Stimulated activated CD4-positive, alpha-beta T cell treated with anti-CD3 and anti-CD28 coated beads, Interleukin-2, amount 100 ng/mL, for 48 hours (primary cell): Measurements from ENCODE around the gene NNT.
"Not testable (repeated sequence)": the region's sequence is repeated elsewhere in the genome, so short reads cannot be mapped to it uniquely, and the experiment has no call there.

Experiments used
- DNase-seq, 2 donors: peaks; one replicate each; pipeline ENCODE4 v3.0.0-alpha.2; 2020

The NNT gene

DNA sequence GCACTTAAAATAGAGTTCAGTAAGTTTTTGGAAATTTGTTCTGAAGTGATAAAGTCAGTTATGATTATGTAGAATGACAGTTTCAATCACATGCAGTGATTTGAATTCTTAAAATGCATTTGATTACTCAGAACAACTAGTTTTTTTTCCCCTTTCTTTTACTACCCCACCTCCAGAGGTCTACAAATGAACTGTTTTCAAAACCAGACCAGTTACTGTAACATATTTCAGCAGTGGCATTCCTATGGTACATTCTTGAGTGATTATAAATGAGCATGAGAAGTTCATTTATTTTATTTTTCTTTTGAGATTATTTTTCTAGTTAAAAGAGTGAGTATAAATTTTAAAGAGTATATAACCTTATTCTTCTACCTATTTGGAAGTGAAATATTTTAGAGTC is 71.6 kb downstream of the NNT start:
- DNase-seq, result no peak

- no peak for DNase-seq
Observed at GRCh38 chr5:43675357-43675756, 72.4 kb downstream of the NNT start.

- no peak for DNase-seq
Observed at GRCh38 chr5:43676083-43676840, 73.3 kb downstream of the NNT start.

DNA sequence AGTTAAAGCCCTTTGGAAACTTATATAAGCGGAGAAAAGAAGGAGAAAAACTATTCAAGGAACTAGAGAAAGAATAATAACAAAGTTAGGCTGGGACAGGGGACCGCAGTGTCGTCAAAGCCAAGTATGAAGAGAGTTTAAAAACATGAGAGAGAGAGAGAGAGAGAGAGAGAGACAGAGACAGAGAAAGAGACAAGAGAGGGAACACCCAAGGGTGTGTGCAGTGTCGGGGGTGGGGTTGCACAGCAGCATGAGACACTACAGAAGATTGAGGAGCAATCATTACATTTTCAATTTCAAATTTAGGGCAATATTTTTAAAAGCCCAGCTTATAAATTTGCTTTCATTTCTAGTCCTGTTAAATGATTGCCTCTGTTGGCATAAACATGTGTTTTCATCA is 74.3 kb downstream of the NNT start:
- no peak for DNase-seq

DNA sequence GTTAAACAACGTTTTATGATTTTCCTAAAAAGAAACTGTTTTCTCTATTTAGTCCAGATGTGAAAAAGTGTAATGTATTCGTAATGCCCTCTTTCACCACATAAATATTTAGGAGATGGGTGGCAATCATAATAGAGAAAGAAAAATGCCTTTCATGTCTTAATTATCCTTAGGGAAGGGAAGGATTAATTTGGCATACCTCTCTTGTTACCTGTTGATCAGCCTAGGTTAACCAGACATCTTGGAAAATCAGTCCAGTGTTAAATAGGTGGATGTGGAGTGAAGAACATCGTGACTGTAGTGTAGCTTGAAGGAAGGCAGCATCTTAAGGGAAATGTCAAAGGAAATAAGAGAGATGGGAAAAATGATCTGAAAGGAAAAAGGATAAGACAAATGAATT is 76.2 kb downstream of the NNT start:
- no peak for DNase-seq

DNA sequence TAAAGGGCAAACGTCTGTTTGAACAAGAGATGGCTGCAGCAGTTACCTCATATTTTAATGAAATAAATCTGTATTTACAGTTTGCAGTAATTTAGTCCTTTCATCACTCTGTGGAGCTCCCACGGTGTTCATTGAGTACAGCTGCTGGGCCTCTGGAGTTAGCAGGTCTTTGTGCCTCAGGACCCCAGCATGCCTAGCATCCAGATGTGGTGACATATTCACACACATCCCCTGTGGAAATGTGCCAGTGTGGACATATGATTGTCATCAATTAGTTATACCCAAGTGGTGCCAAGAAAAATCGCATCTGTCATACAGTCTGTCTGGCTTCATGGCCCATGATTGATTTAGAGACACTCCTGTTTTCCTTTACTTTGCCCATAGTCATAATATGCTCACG is 77.3 kb downstream of the NNT start:
- no peak for DNase-seq

DNA sequence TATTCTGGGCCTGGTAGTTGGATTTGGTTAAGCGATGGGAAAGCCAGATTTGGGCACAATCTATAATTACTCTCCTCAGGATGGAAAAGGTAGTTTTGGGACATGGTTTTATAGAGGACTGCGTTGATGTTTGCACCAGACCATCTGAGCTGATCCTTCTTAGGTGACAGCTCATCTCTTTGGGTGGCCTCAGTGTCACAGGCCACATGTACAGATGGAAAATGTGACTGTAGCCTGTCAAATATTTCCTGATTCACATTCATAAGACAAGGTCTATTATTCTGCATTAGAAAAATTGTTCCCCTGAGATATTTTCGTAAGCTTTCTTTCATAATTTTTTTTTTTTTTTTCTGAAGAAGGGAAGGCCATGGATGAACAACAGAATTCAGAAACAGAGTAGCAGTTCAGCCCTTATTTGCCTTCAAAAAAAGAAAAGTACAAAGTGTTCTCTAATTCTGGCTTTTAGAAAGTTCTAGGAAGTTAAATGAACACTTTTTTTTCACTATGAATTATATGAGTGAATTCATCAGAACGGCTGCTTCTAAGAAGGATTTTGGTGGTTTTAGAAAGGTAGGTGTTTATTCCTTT is 81.0 kb downstream of the NNT start:
- no peak for DNase-seq

DNA sequence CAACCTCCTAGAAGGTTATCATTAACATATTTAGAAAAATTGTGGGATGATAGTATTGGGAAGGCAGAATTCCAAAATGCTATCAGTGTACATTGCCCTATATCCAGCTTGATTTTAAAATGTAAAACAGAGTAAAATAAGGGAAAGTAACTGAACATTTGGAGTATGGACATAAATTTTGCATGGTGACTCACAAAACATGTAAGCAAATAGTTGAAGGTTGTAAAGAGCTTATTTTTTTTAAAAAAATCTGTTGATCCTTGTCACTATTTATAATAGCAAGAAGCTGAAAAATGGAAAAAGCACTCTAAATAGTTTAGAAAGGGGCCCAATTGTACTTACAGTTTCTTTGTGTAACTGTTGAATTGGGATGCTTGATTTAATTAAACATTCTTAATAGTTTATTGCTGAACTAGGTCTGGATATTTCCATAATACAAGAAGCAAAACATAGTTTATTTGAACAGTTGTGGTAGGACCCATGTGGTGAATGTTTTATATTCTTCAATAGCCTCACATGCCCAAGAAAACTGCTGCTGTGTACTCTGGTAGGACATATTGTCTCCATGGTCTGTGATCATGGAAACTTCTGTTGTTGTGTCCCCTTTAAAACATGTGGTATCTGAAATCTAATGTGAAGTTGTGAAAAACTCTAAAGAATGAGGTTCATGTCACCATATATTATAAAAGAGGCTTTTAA is 82.4 kb downstream of the NNT start:
- no peak for DNase-seq

DNA sequence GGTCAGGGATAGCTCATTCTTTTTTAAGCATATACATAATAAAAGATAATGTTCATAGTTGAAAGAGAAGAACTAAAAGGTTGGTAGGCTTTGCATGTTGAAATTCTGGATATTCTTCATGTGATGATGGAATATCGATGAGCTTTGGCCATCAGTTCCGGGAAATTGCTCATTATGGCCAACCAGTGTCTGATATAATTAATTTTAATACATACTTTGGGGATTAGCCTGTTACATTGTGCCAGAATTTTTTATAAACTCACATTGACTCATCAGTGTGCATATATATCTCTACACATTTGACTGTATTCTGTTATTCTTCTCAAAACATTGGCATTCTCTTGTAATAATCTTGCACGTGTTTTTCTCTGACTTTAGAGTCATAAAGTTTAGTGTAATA is 84.3 kb downstream of the NNT start:
- DNase-seq, result no peak

DNA sequence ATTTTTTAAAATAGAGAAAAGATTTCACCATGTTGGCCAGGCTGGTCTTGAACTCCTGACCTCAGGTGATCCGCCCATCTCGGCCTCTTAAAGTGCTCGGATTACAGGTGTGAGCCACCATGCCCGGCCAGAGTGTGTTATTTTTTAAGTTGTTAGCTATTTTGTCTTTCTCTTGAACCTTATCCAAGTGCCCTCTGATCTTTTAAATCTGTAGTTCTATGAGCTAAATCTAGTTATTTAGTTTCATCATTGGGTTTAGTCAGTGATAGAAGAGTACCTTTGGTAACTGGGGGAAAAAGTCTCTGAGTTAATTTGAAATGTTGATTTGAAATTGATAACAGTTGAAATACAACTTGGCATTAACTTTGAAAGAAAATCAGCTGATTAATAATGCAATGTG is 88.3 kb downstream of the NNT start:
- no peak for DNase-seq

GRCh38 chr5:43691893-43692292 is 88.9 kb downstream of the NNT start:
- DNase-seq, result no peak

DNA sequence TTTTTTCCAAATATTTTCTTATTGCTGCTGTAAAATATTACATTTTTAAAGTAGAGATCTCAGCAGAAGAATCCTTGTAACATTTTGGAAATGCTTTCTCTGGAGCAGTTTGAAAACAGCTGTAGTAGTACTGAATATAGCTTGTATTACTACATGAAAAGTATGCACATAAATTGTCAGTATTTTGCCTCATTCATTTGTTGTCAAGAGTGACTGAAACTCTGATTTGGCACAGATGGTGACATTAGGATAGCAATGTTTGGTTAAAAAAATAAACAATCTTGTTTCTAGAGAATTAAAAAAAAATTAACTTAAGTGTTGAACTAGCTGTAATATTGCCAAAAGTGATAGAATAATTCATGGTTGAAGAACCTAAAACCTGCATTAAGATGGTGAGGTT is 90.4 kb downstream of the NNT start:
- no peak for DNase-seq

DNA sequence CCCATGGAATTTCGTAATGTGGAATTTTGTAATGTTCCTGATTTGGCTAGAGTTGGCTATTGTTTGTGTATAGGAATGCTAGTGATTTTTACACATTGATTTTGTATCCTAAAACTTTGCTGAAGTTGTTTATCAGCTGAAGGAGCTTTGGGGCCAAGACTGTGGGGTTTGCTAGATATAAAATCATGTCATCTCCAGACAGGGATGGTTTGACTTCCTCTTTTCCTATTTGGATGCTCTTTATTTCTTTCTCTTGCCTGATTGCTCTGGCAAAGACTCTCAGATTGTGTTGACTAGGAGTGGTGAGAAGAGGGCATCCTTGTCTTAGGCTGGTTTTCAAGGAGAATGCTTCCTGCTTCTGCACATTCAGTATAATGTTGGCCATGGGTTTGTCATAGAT is 91.0 kb downstream of the NNT start:
- no peak for DNase-seq

GRCh38 chr5:43696444-43696843 is 93.5 kb downstream of the NNT start:
- not testable (repeated sequence) for DNase-seq

GRCh38 chr5:43699910-43700309 is 96.9 kb downstream of the NNT start:
- DNase-seq, result no peak

DNA sequence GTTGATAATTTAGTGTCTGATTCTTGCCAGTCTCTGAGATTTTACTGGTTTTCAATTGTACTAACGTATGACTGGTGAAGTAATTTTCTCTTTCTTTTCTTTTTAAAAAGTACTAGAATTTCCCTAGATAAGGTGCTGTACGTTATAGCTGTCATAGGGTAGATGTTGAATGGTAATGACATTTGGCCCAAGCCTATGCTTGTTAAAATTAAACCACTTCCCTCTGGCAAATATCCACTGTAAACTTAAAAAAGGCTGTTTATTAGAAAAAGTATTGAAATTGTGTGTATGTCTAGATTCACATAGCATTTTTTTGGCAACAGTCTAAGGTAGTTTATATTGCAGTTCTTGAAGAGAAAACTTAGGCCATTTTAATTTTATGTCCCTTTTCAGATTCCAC is 97.6 kb downstream of the NNT start:
- DNase-seq, result no peak

- DNase-seq, result no peak
Observed at GRCh38 chr5:43701227-43701626, 98.2 kb downstream of the NNT start.

GRCh38 chr5:43702293-43702692 is 99.3 kb downstream of the NNT start:
- DNase-seq, result no peak

DNA sequence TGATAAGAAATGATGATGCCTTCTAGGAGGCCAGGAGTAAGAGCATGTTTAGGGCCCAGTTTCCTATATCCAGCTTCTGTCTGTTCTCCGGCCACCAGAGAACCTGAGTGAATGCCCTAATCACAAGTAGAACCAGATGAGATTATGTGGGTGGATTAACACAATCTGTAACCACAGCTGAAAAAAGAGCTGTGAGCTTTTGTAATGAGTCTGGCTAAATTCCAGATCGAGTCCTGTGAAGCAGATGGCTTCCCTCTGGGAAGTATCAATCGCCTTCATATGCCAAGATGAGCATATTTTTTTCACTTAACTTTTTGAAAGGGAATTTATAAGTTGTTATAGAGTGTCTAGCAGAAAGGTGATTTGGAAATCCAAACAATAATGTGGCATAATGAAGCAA is 99.8 kb downstream of the NNT start:
- DNase-seq, result no peak

DNA sequence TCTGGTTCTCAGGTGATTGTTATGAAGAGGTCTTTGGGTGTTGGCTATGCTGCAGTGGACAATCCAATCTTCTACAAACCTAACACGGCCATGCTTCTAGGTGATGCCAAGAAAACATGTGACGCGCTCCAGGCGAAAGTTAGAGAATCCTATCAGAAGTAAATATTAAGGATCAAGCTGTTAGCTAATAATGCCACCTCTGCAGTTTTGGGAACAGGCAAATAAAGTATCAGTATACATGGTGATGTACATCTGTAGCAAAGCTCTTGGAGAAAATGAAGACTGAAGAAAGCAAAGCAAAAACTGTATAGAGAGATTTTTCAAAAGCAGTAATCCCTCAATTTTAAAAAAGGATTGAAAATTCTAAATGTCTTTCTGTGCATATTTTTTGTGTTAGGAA is 101.3 kb downstream of the NNT start:
- no peak for DNase-seq

DNA sequence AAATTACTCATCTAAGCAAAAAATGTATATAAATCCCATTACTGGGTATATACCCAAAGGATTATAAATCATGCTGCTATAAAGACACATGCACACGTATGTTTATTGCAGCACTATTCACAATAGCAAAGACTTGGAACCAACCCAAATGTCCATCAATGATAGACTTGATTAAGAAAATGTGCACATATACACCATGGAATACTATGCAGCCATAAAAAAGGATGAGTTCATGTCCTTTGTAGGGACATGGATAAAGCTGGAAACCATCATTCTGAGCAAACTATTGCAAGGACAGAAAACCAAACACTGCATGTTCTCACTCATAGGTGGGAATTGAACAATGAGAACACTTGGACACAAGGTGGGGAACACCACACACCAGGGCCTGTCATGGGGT is 103.6 kb downstream of the NNT start:
- not testable (repeated sequence) for DNase-seq

- DNase-seq, result no peak
Observed at GRCh38 chr5:43711496-43711895, 108.5 kb downstream of the NNT start.

GRCh38 chr5:43712081-43712480 is 109.1 kb downstream of the NNT start:
- no peak for DNase-seq

DNA sequence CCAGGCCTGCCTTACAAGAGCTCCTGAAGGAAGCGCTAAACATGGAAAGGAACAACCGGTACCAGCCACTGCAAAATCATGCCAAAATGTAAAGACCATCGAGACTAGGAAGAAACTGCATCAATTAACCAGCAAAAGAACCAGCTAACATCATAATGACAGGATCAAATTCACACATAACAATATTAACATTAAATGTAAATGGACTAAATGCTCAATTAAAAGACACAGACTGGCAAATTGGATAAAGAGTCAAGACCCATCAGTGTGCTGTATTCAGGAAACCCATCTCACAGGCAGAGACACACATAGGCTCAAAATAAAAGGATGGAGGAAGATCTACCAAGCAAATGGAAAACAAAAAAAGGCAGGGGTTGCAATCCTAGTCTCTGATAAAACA is 116.8 kb downstream of the NNT start:
- not testable (repeated sequence) for DNase-seq
